D341Med (cell line): ENCODE measurements around the gene MUC6.

Source experiments
- DNase-seq: peaks from one replicate; pipeline ENCODE4 v3.0.0; 2012; ENCODE audit warnings: low spot score

The MUC6 gene

GRCh38 chr11:1008001-1008802 lies 28.3 kb downstream of the MUC6 start:
- DNase-seq, result no peak

GRCh38 chr11:1007279-1007678 lies 29.2 kb downstream of the MUC6 start:
- DNase-seq, result no peak

- DNase-seq, result no peak
Measured at GRCh38 chr11:1006762-1007161, 29.8 kb downstream of the MUC6 start.

GRCh38 chr11:1005928-1006327 lies 30.6 kb downstream of the MUC6 start:
- no peak for DNase-seq

- no peak for DNase-seq
Measured at GRCh38 chr11:1003159-1003558, 33.4 kb downstream of the MUC6 start.

- DNase-seq, result no peak
Measured at GRCh38 chr11:1002406-1002984, 34.0 kb downstream of the MUC6 start.

DNA sequence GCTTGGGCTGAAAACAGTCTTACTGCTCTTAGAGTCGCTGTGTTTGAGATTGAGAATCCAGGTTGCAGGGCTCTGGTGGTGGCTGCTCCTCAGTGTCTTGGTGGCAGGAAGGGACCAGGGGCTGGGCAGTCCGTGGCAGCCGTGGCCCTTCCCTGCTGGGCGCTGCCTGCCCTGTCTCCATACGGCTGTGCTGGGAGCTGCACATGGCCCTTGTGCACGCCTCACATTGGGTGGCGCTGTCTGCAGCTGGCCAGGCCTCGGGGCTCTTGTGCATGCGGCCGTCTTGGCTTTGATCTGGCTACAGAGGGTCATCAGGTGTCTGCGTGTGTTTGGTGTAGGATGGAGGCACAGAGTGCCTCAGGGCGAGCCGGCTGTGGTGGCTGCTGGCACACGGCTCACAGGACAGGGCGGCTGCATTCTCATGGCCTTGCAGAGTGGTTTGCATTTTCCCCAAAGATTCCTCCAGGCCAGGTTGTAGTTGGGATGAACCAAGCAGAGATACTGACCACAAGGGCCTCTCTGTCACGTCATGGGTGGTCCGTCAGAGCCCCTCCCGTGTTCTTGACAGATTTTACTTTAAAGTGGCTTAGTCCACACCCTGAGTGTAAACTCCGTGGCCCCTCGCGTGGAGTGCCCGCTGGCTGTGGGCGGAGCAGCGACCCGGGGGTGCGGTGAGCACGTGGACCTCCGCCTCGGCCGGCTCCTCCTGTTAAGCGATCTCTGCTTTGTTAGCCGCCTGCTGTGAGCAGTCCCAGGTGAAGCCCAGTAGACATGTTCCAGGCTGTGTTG lies 34.7 kb downstream of the MUC6 start:
- DNase-seq, result no peak

GRCh38 chr11:1000357-1001278 lies 35.9 kb downstream of the MUC6 start:
- no peak for DNase-seq

DNA sequence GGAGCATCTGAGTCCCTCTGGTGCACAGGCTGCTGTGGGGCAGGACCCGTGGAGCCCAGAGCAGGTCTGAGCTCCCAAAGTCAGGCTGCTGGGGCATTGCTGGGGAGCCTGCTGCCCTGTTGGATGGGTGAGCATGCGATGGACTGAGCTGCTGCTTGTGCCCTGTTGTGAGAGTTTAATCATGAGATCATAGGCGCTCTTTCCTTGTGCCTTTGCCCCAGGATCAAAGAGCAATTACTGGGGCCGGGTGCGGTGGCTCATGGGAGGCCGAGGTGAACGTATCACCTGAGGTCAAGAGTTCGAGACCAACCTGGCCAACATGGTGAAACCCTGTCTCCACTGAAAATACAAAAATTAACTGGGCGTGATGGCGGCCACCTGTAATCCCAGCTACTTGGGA lies 37.5 kb downstream of the MUC6 start:
- DNase-seq, result no peak

- no peak for DNase-seq
Measured at GRCh38 chr11:997907-998306, 38.6 kb downstream of the MUC6 start.

- DNase-seq, result no peak
Measured at GRCh38 chr11:996681-997080, 39.8 kb downstream of the MUC6 start.

- peak; percentile 57 for DNase-seq
Measured at GRCh38 chr11:995752-996420, 40.6 kb downstream of the MUC6 start.

DNA sequence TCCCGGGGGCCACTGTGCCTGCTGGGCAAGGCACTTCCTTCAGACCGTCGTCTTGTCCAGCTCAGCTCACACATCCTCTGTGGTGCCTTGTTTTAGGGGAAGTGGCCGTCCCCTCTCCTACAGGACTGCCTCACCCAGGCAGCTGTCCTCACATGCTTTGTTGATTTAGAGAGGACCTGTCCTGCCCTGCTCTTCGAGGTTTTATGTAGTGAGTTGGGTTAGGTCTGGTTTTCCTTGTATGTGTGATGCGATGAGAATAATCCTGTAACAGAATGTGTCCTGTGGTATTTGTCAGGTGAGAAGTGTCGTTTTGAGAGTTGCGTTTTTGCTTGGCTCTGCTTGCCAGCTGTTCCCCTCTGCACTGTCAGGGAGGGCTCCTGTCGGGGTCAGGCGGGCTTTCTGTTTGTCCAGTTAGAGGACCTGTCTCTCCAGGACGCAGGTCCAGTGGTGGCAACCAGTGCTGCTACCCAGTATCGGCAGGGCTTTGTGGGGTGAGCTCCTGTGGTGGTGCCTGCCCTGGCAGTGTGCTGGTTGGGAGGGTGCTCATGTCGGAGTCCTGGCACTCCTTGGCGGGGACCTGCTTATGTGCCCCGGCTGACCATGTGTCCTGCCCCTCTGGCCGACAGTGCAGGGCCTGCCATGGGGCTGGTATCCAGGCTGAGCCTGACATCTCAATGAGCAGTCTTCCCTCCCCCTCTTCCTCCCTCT lies 41.3 kb downstream of the MUC6 start:
- DNase-seq, result no peak

DNA sequence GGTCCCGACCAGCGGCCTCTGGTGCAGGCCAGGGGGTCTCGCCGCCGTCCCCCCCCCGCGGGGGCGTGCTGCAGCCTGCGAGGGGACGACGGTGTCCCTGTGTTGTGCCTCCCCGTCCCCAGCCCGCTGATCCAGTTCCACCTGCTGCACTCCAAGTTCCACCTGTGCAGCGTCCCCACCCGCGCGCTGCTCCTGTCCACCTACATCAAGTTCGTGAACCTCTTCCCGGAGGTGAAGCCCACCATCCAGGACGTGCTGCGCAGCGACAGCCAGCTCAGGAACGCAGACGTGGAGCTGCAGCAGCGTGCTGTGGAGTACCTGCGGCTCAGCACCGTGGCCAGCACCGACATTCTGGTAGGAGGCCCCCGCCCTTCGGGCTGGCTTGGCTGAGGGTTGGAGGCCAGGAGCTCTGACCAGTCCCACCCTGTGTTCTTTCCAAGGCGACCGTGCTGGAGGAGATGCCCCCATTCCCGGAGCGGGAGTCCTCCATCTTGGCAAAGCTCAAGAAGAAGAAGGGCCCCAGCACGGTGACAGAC lies 42.8 kb downstream of the MUC6 start:
- DNase-seq, result no peak

- no peak for DNase-seq
Measured at GRCh38 chr11:992577-992976, 43.9 kb downstream of the MUC6 start.

DNA sequence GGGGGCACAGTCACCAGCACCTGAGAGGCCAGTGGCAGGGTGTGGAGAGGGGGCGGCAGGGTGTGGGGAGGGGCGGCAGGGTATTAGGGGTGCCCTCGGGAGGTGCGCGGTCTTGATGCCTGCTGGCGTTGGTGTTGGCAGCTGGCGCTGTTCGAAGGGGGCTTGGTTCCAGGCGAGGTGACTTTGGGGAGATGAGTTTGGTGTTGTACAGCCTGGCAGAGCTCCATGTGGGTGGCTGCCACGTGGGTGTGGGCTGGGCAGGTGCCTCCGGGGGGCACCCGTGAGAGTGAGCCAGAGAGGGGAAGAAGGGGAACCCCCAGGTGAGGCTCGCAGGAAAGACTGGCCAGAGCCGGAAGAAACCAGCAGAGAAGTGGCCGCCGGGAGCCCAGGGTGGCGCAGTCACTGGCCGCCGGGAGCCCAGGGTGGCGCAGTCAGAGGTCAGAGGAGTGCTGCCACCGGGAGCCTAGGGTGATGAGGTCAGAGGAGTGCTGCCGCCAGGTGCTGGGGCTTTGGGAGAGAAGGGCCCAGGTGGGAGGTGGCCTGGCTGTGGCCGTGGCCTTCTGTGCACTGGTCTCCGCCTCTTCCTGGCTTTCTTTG lies 44.7 kb downstream of the MUC6 start:
- DNase-seq, result no peak

- DNase-seq, result no peak
Measured at GRCh38 chr11:991034-991433, 45.5 kb downstream of the MUC6 start.

DNA sequence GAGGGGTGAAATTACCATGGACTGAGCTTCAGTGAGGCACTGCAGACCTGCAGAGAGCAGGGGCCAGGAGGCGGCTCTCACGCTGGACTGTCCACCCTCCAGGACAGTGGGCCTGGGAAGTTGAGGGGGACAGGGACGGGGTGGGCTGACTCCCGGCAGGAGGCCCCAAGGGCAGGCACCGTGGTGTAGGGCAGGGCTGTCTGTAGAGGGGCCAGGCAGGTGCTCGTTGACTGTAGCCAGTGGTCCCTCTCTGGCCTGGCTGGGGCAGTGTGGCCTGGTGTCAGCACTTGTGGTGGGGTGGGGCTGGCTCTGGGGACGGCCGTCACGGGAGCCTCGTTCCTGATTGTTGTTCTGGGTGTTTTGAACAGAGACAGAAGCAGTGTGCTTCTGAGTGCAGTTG lies 46.4 kb downstream of the MUC6 start:
- no peak for DNase-seq

DNA sequence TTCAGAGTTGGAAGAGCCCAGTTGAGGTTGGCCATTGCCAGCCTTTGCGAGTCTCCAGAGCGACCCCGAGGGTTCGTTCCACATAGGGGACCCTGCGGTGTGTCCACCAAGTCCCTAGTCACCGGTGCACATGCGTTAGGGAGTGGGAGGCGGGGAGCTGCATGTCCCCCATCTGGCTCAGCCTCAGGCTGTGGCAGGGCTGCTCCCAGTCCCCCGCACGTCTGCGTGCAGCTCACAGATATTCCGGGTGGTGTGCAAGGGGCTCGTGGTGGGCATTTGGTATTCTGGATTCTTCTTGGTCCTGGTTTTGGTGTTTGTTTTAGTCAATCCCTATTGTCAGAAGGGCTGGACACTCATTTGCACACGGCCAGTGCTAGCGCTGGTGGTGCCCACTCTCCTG lies 48.8 kb downstream of the MUC6 start:
- no peak for DNase-seq

- no peak for DNase-seq
Measured at GRCh38 chr11:986952-987305, 49.6 kb downstream of the MUC6 start.
